ENCODE measurements around the gene LGR6.
"Not testable (repeated sequence)": the region's sequence is repeated elsewhere in the genome, so short reads cannot be mapped to it uniquely, and the experiment has no call there.

The LGR6 gene

GRCh38 chr1:202349206-202349928 lies 155.8 kb downstream of the LGR6 start:
- DNase-seq, result no peak

GRCh38 chr1:202351725-202352124 lies 158.1 kb downstream of the LGR6 start:
- DNase-seq, result no peak

- DNase-seq, result not testable (repeated sequence)
These were observed 159.1 kb downstream of the LGR6 start for GRCh38 chr1:202352583-202353197.

- no peak for DNase-seq
These were observed 162.4 kb downstream of the LGR6 start for GRCh38 chr1:202355944-202356553.

- no peak for DNase-seq
These were observed 163.9 kb downstream of the LGR6 start for GRCh38 chr1:202357506-202357905.

- no peak for DNase-seq
These were observed 167.6 kb downstream of the LGR6 start for GRCh38 chr1:202361224-202361623.

- DNase-seq, result peak; percentile 82
These were observed 168.1 kb downstream of the LGR6 start for GRCh38 chr1:202361701-202362100.

GRCh38 chr1:202362212-202362611 lies 168.6 kb downstream of the LGR6 start:
- no peak for DNase-seq

- DNase-seq, result no peak
These were observed 171.7 kb downstream of the LGR6 start for GRCh38 chr1:202365092-202365815.

- DNase-seq, result no peak
These were observed 173.7 kb downstream of the LGR6 start for GRCh38 chr1:202367271-202367670.
